G401 (cell line): ENCODE measurements around the gene FRG2B. TPM values are rescaled to one million over a fixed set of nuclear protein-coding genes. Genes with fewer than 3 reads are reported as not detected.
"Not testable (repeated sequence)": the region's sequence is repeated elsewhere in the genome, so short reads cannot be mapped to it uniquely, and the experiment has no call there.

Source experiments
- DNase-seq: peaks from one replicate; pipeline ENCODE4 v3.0.0-alpha.2; 2015; ENCODE audit warnings: low spot score
- in situ Hi-C: cut with HindIII; loops from 2 replicates; pipeline ENCODE4 v1.10.0; 2016; ENCODE audit warnings: low sequenced_read_pairs, mixed read lengths
- total RNA-seq: library from RNA; depleted of rRNA; stranded (reverse); fragments of >200 nt; shearing (Covaris generic); gene quantifications from 2 replicates; pipeline ENCODE4 v1.2.3, GENCODE V29; 2014; rRNA removed

The FRG2B gene
- total RNA-seq: not detected in 2 replicates

- in situ Hi-C loops, DNase-seq: not testable (repeated sequence)
Measured at GRCh38 chr10:133626695-133627094, at the start of gene FRG2B. Gene FRG2B, minus strand, starts transcription at chr10:133626795. Its CDS starts 53 bp downstream, at chr10:133626742.

GRCh38 chr10:133667446-133667845 lies 40.9 kb upstream of the FRG2B start:
- DNase-seq, in situ Hi-C loops: not testable (repeated sequence)

DNA sequence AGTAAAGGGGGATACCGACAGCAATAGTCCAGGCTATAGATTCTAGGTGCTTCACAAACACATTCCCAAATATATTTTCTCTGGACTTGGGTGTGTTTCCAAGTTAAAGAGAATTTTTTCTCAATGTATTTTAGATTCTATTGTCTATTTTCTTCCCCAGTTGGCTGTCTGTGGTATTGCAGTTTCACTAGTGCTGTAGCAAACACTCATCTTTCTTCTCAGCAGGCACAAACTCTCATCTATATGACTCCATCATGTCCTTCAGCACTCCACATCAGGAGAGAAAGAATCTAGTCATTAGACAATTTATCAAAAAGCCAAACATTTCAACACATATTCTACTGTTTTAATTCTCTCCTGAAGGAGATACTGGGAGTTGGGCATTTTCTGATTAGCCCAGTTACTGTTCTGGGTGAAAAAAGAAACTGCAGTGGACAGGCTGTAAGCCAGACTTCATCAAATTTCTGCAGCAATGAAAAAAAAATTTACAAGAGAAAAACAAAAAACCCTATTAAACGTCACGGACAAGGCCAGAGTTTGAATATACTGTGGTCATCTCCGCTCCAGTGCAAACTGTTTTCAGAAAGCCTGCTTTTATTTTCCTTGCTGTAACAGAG lies 37.1 kb upstream of the FRG2B start:
- in situ Hi-C loops, DNase-seq: not testable (repeated sequence)

GRCh38 chr10:133661122-133661521 lies 34.5 kb upstream of the FRG2B start:
- DNase-seq, in situ Hi-C loops: not testable (repeated sequence)

DNA sequence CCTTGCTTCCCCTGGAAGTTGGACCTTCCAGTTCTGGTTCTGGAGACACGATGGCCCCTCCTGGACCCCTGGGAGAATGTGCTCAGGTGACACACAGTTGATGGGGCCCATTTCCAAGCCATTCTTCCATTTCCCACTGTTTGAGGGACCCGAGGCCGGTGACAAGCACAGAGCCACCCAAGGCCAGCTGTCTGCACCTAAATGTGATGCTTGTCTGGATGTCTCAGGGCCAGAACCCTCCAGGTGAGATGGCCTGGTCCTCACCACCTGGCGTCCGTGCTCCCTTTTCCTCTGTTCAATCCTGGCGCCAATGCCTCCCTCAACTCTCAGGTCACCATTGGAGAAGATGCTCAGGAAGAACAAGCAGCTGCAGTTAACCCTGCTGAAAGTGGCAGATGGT lies 33.9 kb upstream of the FRG2B start:
- DNase-seq, in situ Hi-C loops: not testable (repeated sequence)

GRCh38 chr10:133657276-133657675 lies 30.7 kb upstream of the FRG2B start:
- in situ Hi-C loops, DNase-seq: not testable (repeated sequence)

DNA sequence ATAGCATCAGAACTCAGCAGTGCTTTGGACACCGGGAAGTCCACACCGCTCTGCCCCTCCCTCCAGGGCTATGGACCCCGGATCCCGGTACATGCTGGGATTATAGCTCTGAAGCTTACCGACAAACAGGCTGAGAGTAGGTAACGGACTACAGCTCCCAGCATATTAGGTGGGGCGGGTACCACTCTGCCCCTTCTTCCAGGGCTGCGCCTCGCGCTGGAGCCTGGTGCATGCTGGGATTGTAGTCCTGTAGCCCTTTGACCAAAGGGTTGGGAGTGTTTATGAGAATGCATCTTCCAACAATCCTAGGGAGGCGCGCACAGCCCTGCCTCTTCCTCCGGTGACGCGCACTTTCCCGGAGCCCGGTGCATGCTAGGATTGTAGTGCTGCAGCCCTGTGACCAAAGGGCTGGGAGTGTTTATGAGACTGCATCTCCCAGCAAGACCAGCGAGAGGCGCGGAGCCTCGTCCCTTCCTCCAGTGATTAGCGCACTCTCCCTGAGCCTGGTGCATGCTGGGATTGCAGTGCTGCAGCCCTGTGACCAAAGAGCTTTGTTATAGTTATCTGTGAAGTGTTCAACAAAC lies 22.4 kb upstream of the FRG2B start:
- in situ Hi-C loops, DNase-seq: not testable (repeated sequence)

DNA sequence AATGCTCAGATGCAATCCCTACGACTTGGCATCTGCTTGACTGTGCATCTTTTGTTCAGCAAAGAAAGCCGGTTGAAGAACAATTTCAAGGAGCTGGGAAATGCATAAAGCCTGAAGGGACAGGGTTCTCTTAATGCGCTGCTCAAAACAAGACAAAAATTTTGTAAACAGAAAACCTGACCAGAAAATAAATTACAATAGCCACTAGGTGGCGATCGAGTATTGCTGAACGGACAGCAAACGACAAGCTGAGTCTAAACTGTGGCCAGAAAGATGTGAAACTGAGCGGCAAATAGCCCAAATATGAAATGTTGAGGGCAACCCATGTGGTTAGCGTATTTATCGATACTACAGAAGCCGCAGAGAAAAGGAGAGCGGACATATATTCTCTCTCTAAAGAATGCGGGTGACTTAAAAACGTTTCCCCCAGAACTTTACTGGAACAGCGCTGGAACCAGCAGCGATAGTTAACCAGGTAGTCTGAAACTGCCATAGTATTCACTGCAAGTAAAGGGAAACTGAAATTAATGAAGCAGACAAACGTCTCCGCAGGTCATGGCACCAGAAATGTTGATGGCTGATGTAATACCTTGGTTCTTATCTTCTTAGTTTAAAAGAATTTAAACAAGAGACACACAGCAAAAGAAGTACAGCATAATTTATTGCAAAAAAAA lies 20.6 kb upstream of the FRG2B start:
- DNase-seq, in situ Hi-C loops: not testable (repeated sequence)

DNA sequence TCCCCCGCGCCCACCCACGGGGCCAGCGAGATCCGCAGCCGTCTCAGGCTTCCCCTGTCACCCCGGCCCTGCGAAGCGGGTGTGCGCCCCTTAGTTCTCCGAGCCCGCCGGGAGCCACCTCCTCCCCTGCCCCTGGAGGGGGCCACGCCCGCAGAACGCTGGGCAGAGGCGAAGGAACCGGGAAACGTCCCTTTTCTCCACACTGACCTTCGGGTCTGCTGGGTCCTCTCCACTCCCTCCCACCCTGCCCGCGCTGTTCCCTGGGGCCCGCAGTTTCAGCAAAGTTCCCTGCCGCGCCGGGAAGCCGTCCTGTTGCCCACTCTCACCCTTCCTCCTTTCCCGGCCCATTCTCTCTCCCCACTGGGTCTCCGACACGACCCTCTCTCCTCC lies 11.2 kb upstream of the FRG2B start:
- in situ Hi-C loops, DNase-seq: not testable (repeated sequence)

- in situ Hi-C loops, DNase-seq: not testable (repeated sequence)
Measured at GRCh38 chr10:133637202-133637845, 10.7 kb upstream of the FRG2B start.

- in situ Hi-C loops: not testable (repeated sequence)
Measured at GRCh38 chr10:133630723-133631249, 4.2 kb upstream of the FRG2B start.

GRCh38 chr10:133622544-133622943 lies 4.1 kb downstream of the FRG2B start:
- in situ Hi-C loops, DNase-seq: not testable (repeated sequence)

More at GRCh38 chr10:133630723-133631249, 4.2 kb upstream of the FRG2B start:
- DNase-seq: not testable (repeated sequence)

GRCh38 chr10:133618851-133619250 lies 7.7 kb downstream of the FRG2B start:
- in situ Hi-C loops: no loop called here
- DNase-seq: no peak

- DNase-seq: no peak
- in situ Hi-C loops: no loop called here
Measured at GRCh38 chr10:133617196-133617595, 9.4 kb downstream of the FRG2B start.

DNA sequence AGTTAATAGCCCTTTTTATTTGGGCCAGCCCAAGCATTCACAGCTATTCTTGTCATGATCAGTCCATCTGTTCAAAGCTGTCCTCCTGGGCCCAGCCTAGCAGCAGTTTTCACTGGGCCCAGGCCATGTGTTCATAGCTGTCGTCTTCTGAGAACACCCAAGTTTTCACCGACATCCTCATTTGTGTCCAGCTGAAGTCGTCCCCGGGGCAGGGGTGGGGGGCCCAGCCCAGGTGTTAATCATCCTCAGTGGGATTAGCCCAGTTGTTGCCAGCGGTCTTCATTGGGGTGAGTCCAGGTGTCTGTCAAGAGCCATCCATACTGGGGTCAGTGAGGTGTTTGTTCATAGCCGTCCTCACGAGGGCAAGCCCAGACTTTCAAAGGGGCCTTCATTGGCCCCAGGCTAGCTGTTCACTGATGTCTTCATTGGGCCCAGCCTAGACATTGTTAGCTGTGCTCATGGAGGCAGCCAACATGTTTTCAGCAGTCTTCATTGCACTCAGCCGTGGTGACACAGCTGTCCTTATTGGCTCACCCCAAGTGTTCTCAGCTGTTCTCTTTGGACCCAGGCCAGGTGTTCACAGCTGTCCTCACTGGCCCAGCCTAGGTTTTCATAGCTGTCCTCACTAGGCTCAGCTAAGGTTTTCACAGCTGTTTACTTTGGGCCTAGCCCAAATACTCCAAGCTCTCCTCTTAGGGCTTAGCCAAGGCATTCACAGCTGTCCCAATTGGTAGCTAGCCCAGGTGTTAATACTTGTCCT lies 10.0 kb downstream of the FRG2B start:
- in situ Hi-C loops: no loop called here
- DNase-seq: no peak

GRCh38 chr10:133614830-133615580 lies 11.6 kb downstream of the FRG2B start:
- in situ Hi-C loops: no loop called here
- no peak for DNase-seq

- DNase-seq: no peak
- in situ Hi-C loops: no loop called here
Measured at GRCh38 chr10:133613699-133614098, 12.9 kb downstream of the FRG2B start.

GRCh38 chr10:133611079-133611478 lies 15.5 kb downstream of the FRG2B start:
- in situ Hi-C loops: no loop called here

More at GRCh38 chr10:133611079-133611478, 15.5 kb downstream of the FRG2B start:
- DNase-seq: no peak
